Trophoblast cell (in vitro differentiated cells and primary cell): ENCODE measurements around the gene TBX4.

ENCODE experiments used
- DNase-seq, 2 donors: peaks; one replicate each; pipeline ENCODE4 v3.0.0-alpha.2; 2016
- H2AFZ ChIP-seq: 2 replicates; pipeline ENCODE4 v1.6.1; 2013; ENCODE audit warnings: low read length, moderate library complexity, mild to moderate bottlenecking; ENCODE audit not compliant: insufficient read depth, poor library complexity
- H2AK5ac ChIP-seq: 2 replicates; pipeline ENCODE4 v1.6.1; 2013; ENCODE audit warnings: mild to moderate bottlenecking, low read length
- H2BK120ac ChIP-seq: 2 replicates; pipeline ENCODE4 v1.6.1; 2013; ENCODE audit warnings: low read length, mild to moderate bottlenecking, moderate library complexity; ENCODE audit not compliant: insufficient read depth, poor library complexity
- H2BK12ac ChIP-seq: 2 replicates; pipeline ENCODE4 v1.6.1; 2013; ENCODE audit warnings: mild to moderate bottlenecking, low read length, moderate library complexity
- H2BK5ac ChIP-seq: 2 replicates; pipeline ENCODE4 v1.6.1; 2013; ENCODE audit warnings: low read length, low read depth, moderate library complexity, mild to moderate bottlenecking; ENCODE audit not compliant: poor library complexity
- H3K14ac ChIP-seq: 2 replicates; pipeline ENCODE4 v1.6.1; 2013; ENCODE audit warnings: mild to moderate bottlenecking, low read length
- H3K18ac ChIP-seq: 2 replicates; pipeline ENCODE4 v1.6.1; 2013; ENCODE audit warnings: mild to moderate bottlenecking, low read length
- H3K23ac ChIP-seq: 2 replicates; pipeline ENCODE4 v1.6.1; 2013; ENCODE audit warnings: low read length
- H3K27ac ChIP-seq: 2 replicates; pipeline ENCODE4 v1.5.1; 2013; ENCODE audit warnings: low read depth, mild to moderate bottlenecking, inconsistent platforms, low read length, moderate library complexity
- H3K27me3 ChIP-seq: 2 replicates; pipeline ENCODE4 v1.6.1; 2013; ENCODE audit warnings: inconsistent platforms, mild to moderate bottlenecking, low read length, moderate library complexity; ENCODE audit not compliant: insufficient read depth
- H3K36me3 ChIP-seq, 2 experiments: 1 replicate in 1 of 2; 2 replicates in 1 of 2; pipeline ENCODE4 v1.6.1; 2013; ENCODE audit warnings: low read length in 2 of 2, mild to moderate bottlenecking in 2 of 2, moderate library complexity in 1 of 2; ENCODE audit not compliant: insufficient read depth in 2 of 2, control insufficient read depth in 1 of 2
- H3K4ac ChIP-seq: 2 replicates; pipeline ENCODE4 v1.6.1; 2013; ENCODE audit warnings: low read depth, mild to moderate bottlenecking, low read length, moderate library complexity
- H3K4me1 ChIP-seq, 2 experiments: 1 replicate in 1 of 2; 2 replicates in 1 of 2; pipeline ENCODE4 v1.6.1; 2013; ENCODE audit warnings: low read length in 2 of 2, mild to moderate bottlenecking in 2 of 2, moderate library complexity in 1 of 2; ENCODE audit not compliant: insufficient read depth in 2 of 2, control insufficient read depth in 1 of 2
- H3K4me2 ChIP-seq: 2 replicates; pipeline ENCODE4 v1.6.1; 2013; ENCODE audit warnings: inconsistent platforms, mild to moderate bottlenecking, low read length, moderate library complexity
- H3K4me3 ChIP-seq: 2 replicates; pipeline ENCODE4 v1.5.1; 2013; ENCODE audit warnings: mild to moderate bottlenecking, low read depth, low read length, inconsistent platforms
- H3K79me1 ChIP-seq: one replicate; pipeline ENCODE4 v1.6.1; 2013; ENCODE audit warnings: low read length
- H3K79me2 ChIP-seq: 2 replicates; pipeline ENCODE4 v1.6.1; 2013; ENCODE audit warnings: low read length, mild to moderate bottlenecking; ENCODE audit not compliant: control insufficient read depth, insufficient read depth, poor library complexity
- H3K9ac ChIP-seq: 2 replicates; pipeline ENCODE4 v1.6.1; 2013; ENCODE audit warnings: mild to moderate bottlenecking, low read length
- H3K9me3 ChIP-seq: 2 replicates; pipeline ENCODE4 v1.6.1; 2013; ENCODE audit warnings: low read depth, mild to moderate bottlenecking, control low read depth, inconsistent platforms, low read length; ENCODE audit not compliant: insufficient read depth
- H4K12ac ChIP-seq: 2 replicates; pipeline ENCODE4 v1.6.1; 2013; ENCODE audit warnings: low read depth, mild to moderate bottlenecking, low read length, moderate library complexity
- H4K8ac ChIP-seq: 2 replicates; pipeline ENCODE4 v1.6.1; 2013; ENCODE audit warnings: low read depth, mild to moderate bottlenecking, low read length, moderate library complexity
- H4K91ac ChIP-seq: one replicate; pipeline ENCODE4 v1.6.1; 2013; ENCODE audit warnings: low read depth, mild to moderate bottlenecking, low read length, moderate library complexity
- WGBS: extraction: QIAGEN DNeasy Blood & Tissue Kit; methylation state at CpG from one replicate; pipeline ENCODE4 v1.1.7; 2013; ENCODE audit warnings: missing lambda C conversion rate; ENCODE audit not compliant: insufficient read length, insufficient coverage; ENCODE audit errors: extremely low coverage; 5-methylcytosine and 5-hydroxymethylcytosine counted together

The TBX4 gene

DNA sequence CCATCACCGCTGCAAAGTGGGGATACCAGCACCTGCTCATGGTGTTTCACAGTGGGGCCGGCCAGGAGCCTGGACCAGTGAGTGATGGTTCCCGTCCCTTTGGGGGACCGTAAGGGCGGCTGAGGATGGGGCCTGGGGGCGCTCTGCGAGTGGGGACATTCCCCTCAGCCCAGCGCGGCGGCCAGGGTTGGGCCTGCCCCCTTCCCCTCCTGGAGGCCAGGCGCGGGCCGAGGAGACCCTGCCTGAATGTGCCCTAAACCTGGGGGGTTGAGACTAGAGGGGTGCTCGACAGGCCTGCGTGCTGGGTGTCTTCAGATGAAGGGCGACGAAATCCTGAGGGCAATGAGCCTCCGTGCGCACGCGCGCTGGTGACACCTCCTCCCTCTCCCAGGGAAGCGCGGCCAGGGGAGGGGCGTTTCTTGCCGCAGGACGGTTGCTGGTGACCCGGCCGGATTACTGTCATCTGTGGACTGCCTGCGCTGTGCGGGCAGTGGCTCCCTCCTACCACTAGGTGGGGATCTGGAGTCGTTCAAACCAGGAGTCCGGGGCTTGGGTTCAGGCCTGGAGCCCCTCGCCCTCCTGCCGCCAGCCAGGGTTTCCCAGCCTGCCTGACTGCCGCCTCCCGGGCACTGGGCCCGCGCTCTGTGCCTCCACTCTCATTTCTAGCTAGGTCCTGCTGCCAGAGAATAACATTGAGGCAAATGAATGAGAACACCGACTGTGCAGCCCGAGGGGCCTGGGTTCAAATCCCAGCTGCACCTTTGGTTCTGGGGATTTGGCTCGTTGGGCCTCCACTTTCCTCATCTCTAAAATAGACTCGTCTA is 35.5 kb upstream of the TBX4 start:
- peak overlapping the region; percentile 56 for H3K4me2 ChIP-seq
- H4K8ac ChIP-seq, result peak overlapping the region; percentile 41
- no peak overlapping the region for H3K18ac ChIP-seq
- H2AK5ac ChIP-seq, result no peak overlapping the region
- H4K91ac ChIP-seq, result peak overlapping the region; percentile 37
- peak; percentile 89 to 96 for DNase-seq
- peak overlapping the region; percentile 23 for H3K4me3 ChIP-seq
- no peak overlapping the region for H3K4ac ChIP-seq
- no peaks in the 10 kb centered on the region for H3K79me2 ChIP-seq
- peaks cover 3% of the 10 kb centered on the region for H3K79me1 ChIP-seq
- peaks cover 18% of the 10 kb centered on the region for H3K27me3 ChIP-seq
- H2AFZ ChIP-seq, result no peak overlapping the region
- peaks cover 2% of the 10 kb centered on the region for H3K9me3 ChIP-seq
- H3K23ac ChIP-seq, result no peak overlapping the region
- H3K4me1 ChIP-seq, result peaks cover 4 to 5% of the 10 kb centered on the region in 2 experiments
- WGBS, result no CpG with 5 or more reads among the region's 43 CpGs
- no peak overlapping the region for H2BK12ac ChIP-seq
- H2BK120ac ChIP-seq, result peak overlapping the region; percentile 15
- no peaks in the 10 kb centered on the region for H3K36me3 ChIP-seq
- peak overlapping the region; percentile 38 for H3K14ac ChIP-seq
- no peak overlapping the region for H4K12ac ChIP-seq
- H2BK5ac ChIP-seq, result no peak overlapping the region
- no peak overlapping the region for H3K27ac ChIP-seq
- H3K9ac ChIP-seq, result no peak overlapping the region

DNA sequence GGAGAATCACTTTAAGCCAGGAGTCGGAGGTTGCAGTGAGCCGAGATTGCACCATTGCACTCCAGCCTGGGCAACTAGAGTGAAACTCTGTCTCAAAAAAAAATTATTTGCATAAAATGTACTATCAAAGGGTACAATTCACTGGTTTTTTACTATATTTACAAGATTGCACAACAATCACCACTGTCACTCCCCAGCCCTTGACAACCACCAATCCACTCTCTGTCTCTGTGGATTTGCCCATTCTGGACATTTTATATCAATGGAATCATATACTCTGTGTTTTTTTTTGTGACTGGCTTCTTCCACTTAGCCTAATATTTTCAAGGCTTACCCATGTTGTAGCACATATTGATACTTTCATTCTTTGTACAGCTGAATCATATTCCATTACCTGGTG is 33.8 kb upstream of the TBX4 start:
- Histone ChIP-seq H2AK5ac (no peak overlapping the region), H2BK120ac (no peak overlapping the region), H4K91ac (no peak overlapping the region), H3K9ac (no peak overlapping the region), H3K9me3 (no peaks in the 10 kb centered on the region), H3K79me1 (no peaks in the 10 kb centered on the region), H2AFZ (no peak overlapping the region), H2BK5ac (no peak overlapping the region), H3K4ac (no peak overlapping the region), H3K14ac (no peak overlapping the region), H3K27me3 (peaks cover 5% of the 10 kb centered on the region), H3K4me2 (no peak overlapping the region), H3K79me2 (no peaks in the 10 kb centered on the region), H2BK12ac (no peak overlapping the region), H3K4me3 (no peak overlapping the region), H3K36me3 (no peaks in the 10 kb centered on the region), H3K23ac (no peak overlapping the region), H4K8ac (no peak overlapping the region), H3K27ac (no peak overlapping the region), H3K18ac (no peak overlapping the region), H3K4me1 (peaks cover 3 to 4% of the 10 kb centered on the region in 2 experiments), H4K12ac (no peak overlapping the region)
- no peak for DNase-seq
- no CpG with 5 or more reads among the region's 2 CpGs for WGBS

DNA sequence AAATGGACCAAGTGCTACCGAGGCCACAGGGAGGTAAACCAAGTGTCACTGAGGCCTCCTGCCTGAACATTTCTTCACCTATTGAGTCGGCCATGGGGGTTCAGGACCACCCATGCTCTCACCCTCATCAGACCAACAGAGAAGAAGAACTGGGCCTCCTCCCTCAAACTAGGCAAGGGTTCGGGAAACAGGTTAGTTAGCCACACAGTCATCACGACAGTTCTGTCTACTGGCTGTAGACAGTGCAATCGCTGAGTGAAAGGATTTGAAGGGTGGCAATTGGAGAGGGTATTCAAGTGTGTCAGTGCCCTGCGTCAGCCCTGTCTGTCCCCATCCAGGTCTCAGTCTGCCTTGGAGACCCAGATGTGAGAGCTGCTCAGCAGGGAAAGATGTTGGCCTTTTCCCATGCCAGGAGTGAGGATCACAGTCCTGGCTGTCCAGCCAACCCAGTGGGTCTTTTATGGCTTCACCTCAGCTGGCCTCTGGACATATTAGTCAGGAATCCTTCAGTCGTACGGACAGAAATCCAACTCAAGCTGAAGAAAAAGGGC is 32.7 kb upstream of the TBX4 start:
- Histone ChIP-seq H3K4me3 (no peak overlapping the region), H4K12ac (no peak overlapping the region), H4K91ac (no peak overlapping the region), H3K23ac (no peak overlapping the region), H2AFZ (no peak overlapping the region), H3K14ac (no peak overlapping the region), H3K4me2 (no peak overlapping the region), H2BK5ac (no peak overlapping the region), H3K4me1 (peaks cover 3 to 4% of the 10 kb centered on the region in 2 experiments), H3K79me1 (no peaks in the 10 kb centered on the region), H3K4ac (no peak overlapping the region), H3K9me3 (no peaks in the 10 kb centered on the region), H3K27ac (no peak overlapping the region), H3K9ac (no peak overlapping the region), H3K18ac (no peak overlapping the region), H3K36me3 (no peaks in the 10 kb centered on the region), H2BK120ac (no peak overlapping the region), H3K27me3 (peaks cover 2% of the 10 kb centered on the region), H3K79me2 (no peaks in the 10 kb centered on the region), H2AK5ac (no peak overlapping the region), H4K8ac (no peak overlapping the region), H2BK12ac (no peak overlapping the region)
- WGBS, result no CpG with 5 or more reads among the region's 8 CpGs
- DNase-seq, result no peak

DNA sequence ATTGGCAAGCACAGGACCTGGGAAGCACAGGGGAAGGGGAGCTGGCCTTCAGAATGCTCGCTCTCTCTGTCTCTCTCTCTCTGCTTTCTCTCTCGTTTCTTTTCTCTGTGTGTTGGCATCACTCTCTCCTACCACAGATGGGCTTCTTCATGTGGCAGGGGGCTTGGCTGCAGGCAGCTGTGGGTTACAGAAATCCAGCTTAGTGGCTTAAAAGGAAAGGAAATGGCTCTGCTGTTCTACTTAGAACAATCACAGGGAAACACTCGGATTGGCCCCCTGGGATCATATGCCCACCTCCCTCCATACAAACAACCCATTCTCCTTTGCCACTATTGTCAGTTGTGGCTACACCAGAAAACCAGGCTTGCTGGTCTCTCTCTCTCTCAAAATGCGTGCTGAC is 32.2 kb upstream of the TBX4 start:
- no peak for DNase-seq
- Histone ChIP-seq H3K79me2 (no peaks in the 10 kb centered on the region), H2BK120ac (no peak overlapping the region), H3K18ac (no peak overlapping the region), H2AK5ac (no peak overlapping the region), H3K79me1 (no peaks in the 10 kb centered on the region), H2BK12ac (no peak overlapping the region), H4K91ac (no peak overlapping the region), H3K4me3 (no peak overlapping the region), H3K27me3 (peaks cover 2% of the 10 kb centered on the region), H3K4me2 (no peak overlapping the region), H3K27ac (no peak overlapping the region), H2AFZ (no peak overlapping the region), H3K9me3 (no peaks in the 10 kb centered on the region), H2BK5ac (no peak overlapping the region), H4K12ac (no peak overlapping the region), H3K36me3 (no peaks in the 10 kb centered on the region), H3K4ac (no peak overlapping the region), H3K9ac (no peak overlapping the region), H4K8ac (no peak overlapping the region), H3K23ac (no peak overlapping the region), H3K14ac (no peak overlapping the region), H3K4me1 (peaks cover 3 to 4% of the 10 kb centered on the region in 2 experiments)
- no CpG with 5 or more reads among the region's 4 CpGs for WGBS
